K562 (cell line): ENCODE results near the gene ZFAND3. TPM values are rescaled to one million over a fixed set of nuclear protein-coding genes. Genes with fewer than 3 reads are reported as not detected.

Experiments
- ATAC-seq: fragments of 200-7000 bp; cut with Tn5 transposase; 3 replicates; pipeline ENCODE4 v1.9.1; 2020; ENCODE audit warnings: moderate library complexity
- BruUV-seq: library from RNA; stranded (reverse); fragments of 400-500 nt; replicated peaks from 2 replicates; lab custom pipeline; 2021; lab: Mats Ljungman, UMichigan
- CTCF ChIA-PET: fragments of 300-600 bp; formaldehyde crosslinking; extraction: SDS; loops from one replicate; lab custom pipeline; 2021; ENCODE audit warnings: low intra/inter-chr PET ratio; lab: Yijun Ruan, JAX
- POLR2A ChIA-PET: fragments of 300-600, 350-650 bp; sonication (Branson Sonifier 250); formaldehyde crosslinking; extraction: SDS; loops from one replicate; lab custom pipeline; 2021; ENCODE audit warnings: antibody characterized with exemption, inconsistent platforms; lab: Yijun Ruan, JAX
- DNase-seq, 4 experiments: peaks; one replicate each; pipeline versions ENCODE4 v3.0.0 to v3.0.0-alpha.2; 2011 to 2018; ENCODE audit warnings: low spot score in 3 of 4, mixed read lengths in 3 of 4; ENCODE audit errors: extremely low read depth in 1 of 4
- FAIRE-seq: peaks from 2 replicates; lab custom pipeline; 2011; peaks lifted over from hg19 to GRCh38; lab: Jason Lieb, UNC
- H2AFZ ChIP-seq: 2 replicates; pipeline ENCODE4 v1.6.0; 2011; ENCODE audit warnings: low read depth, low read length, control low read depth, inconsistent platforms
- H3K27ac ChIP-seq: fragments of 200-600 bp; 3 replicates; pipeline ENCODE4 v1.8.0; 2011; ENCODE audit warnings: low read depth, mild to moderate bottlenecking, control low read depth, inconsistent platforms, low read length, moderate library complexity, mixed read lengths; ENCODE audit errors: extremely low read depth
- H3K27me3 ChIP-seq, 2 experiments: fragments of 300-600 bp in 1 of 2; 2 replicates in 1 of 2; 3 replicates in 1 of 2; pipeline versions ENCODE4 v1.6.0 to v1.8.0; 2011; ENCODE audit warnings: inconsistent platforms in 2 of 2, low read length in 2 of 2, mild to moderate bottlenecking in 1 of 2, mixed read lengths in 1 of 2, moderate library complexity in 1 of 2; ENCODE audit not compliant: control insufficient read depth in 2 of 2, insufficient read depth in 2 of 2
- H3K36me3 ChIP-seq: fragments of 300-600 bp; 3 replicates; pipeline ENCODE4 v1.8.0; 2011; ENCODE audit warnings: mild to moderate bottlenecking, low read length, inconsistent platforms; ENCODE audit not compliant: control insufficient read depth, insufficient read depth
- H3K4me1 ChIP-seq, 2 experiments: fragments of 200-600 bp in 1 of 2; replicated peaks in 1 of 2; 2 replicates in 1 of 2; 3 replicates in 1 of 2; pipeline versions ENCODE4 v1.5.1 to v1.8.0; 2011; ENCODE audit warnings: inconsistent platforms in 2 of 2, low read length in 2 of 2, mild to moderate bottlenecking in 1 of 2, mixed read lengths in 1 of 2, moderate library complexity in 1 of 2; ENCODE audit not compliant: control insufficient read depth in 2 of 2, insufficient read depth in 2 of 2
- H3K4me2 ChIP-seq: 2 replicates; pipeline ENCODE4 v1.6.1; 2011; ENCODE audit warnings: low read length, control low read depth, inconsistent platforms, mixed read lengths; ENCODE audit not compliant: insufficient read depth
- H3K4me3 ChIP-seq: fragments of 200-600 bp; sonication (generic), shearing (Covaris generic); 2 replicates; pipeline ENCODE4 v1.5.1; 2016; ENCODE audit warnings: control low read depth, inconsistent platforms
- H3K79me2 ChIP-seq: fragments of 200-600 bp; 3 replicates; pipeline ENCODE4 v1.8.0; 2011; ENCODE audit warnings: low read length, inconsistent platforms; ENCODE audit not compliant: control insufficient read depth, insufficient read depth
- H3K9ac ChIP-seq, 2 experiments: 2 replicates each; pipeline versions ENCODE4 v1.6.0 to v1.6.1; 2011; ENCODE audit warnings: low read depth in 2 of 2, low read length in 2 of 2, control low read depth in 1 of 2, inconsistent platforms in 1 of 2, mild to moderate bottlenecking in 1 of 2, mixed read lengths in 1 of 2; ENCODE audit not compliant: insufficient read depth in 1 of 2
- H3K9me1 ChIP-seq: one replicate; pipeline ENCODE4 v1.6.0; 2011; ENCODE audit warnings: inconsistent platforms, mild to moderate bottlenecking, low read length, moderate library complexity; ENCODE audit not compliant: control insufficient read depth, insufficient read depth
- H3K9me3 ChIP-seq: replicated peaks from 2 replicates; pipeline ENCODE4 v1.5.1; 2011; ENCODE audit warnings: low read depth, low read length, inconsistent platforms; ENCODE audit not compliant: control insufficient read depth, insufficient read depth
- H4K20me1 ChIP-seq: replicated peaks from 2 replicates; pipeline ENCODE4 v1.6.1; 2011; ENCODE audit warnings: low read length, inconsistent platforms, mixed read lengths; ENCODE audit not compliant: control insufficient read depth, insufficient read depth
- HDAC1 ChIP-seq, 2 experiments: fragments of 450-650 bp; IDR thresholded peaks; 2 replicates each; pipeline ENCODE4 v1.6.1; 2016 to 2017; ENCODE audit warnings: inconsistent platforms in 1 of 2, mild to moderate bottlenecking in 1 of 2, moderate library complexity in 1 of 2
- NR2F6 ChIP-seq: fragments of 450-650 bp; formaldehyde crosslinking; IDR thresholded peaks from 2 replicates; pipeline ENCODE4 v1.4.0; 2020; ENCODE audit warnings: mild to moderate bottlenecking
- THRAP3 ChIP-seq: fragments of 450-650 bp; IDR thresholded peaks from 2 replicates; pipeline ENCODE4 v1.6.1; 2016; ENCODE audit warnings: mild to moderate bottlenecking, inconsistent platforms, borderline replicate concordance
- YBX1 ChIP-seq: fragments of 450-650 bp; IDR thresholded peaks from 2 replicates; pipeline ENCODE4 v1.7.1; 2016; ENCODE audit warnings: mild to moderate bottlenecking
- ZFP36 ChIP-seq: fragments of 150-350 bp; IDR thresholded peaks from 2 replicates; pipeline ENCODE4 v1.6.1; 2018; ENCODE audit warnings: low read length, low read depth; ENCODE audit not compliant: partially characterized antibody
- WGBS: fragments of 100-300 bp; shearing (Covaris generic); methylation state at CpG from one replicate; pipeline ENCODE4 v1.1.6; 2016; ENCODE audit warnings: low coverage, mixed read lengths; ENCODE audit not compliant: insufficient coverage; ENCODE audit errors: missing lambda C conversion rate; 5-methylcytosine and 5-hydroxymethylcytosine counted together
- in situ Hi-C: fragments of 300-500 bp; cut with MboI; formaldehyde crosslinking; loops from 4 replicates; pipeline ENCODE4 v1.15.0; 2018; ENCODE audit warnings: inconsistent platforms, mixed read lengths
- intact Hi-C: fragments of 100-400 bp; cut with micrococcal nuclease; formaldehyde crosslinking; loops from 2 replicates; pipeline ENCODE4 v1.14.2; 2022
- polyA plus RNA-seq, 8 experiments: library from polyadenylated mRNA; depleted of rRNA in 4 of 8; stranded (reverse) in 5 of 8; unstranded in 3 of 8; fragments of >200 nt; fragmentation: Nextera tagmentation in 2 of 8; fragmentation: Illumina TruSeq in 1 of 8; extraction: Ambion mirVana in 2 of 8; extraction: Trizol in 1 of 8; gene quantifications; 2 replicates each; pipeline versions ENCODE4 v1.2.1 to v1.2.3, GENCODE V29; 2011 to 2014; ENCODE audit warnings: inconsistent platforms in 1 of 8, missing spikeins in 1 of 8
- total RNA-seq, 7 experiments: library from RNA; depleted of rRNA in 6 of 7; stranded (reverse); fragments of >200 nt in 6 of 7; fragmentation: Illumina TruSeq in 2 of 7; extraction: Trizol in 2 of 7; gene quantifications; 2 replicates each; pipeline versions ENCODE4 v1.2.1 to v1.2.3, GENCODE V29; 2011 to 2021; ENCODE audit warnings: low replicate concordance in 1 of 7
- TF ChIP-seq, protein P1 (sequence below): fragments of 450-650 bp; IDR thresholded peaks from 2 replicates; pipeline ENCODE4 v1.6.1; 2017; ENCODE audit warnings: antibody characterized with exemption

Gene ZFAND3
- total and polyA plus RNA-seq, 9 of the 15 experiments (the other 6 are each of a cell fraction or from before 2014, with no cell fraction given) = 0.81 to 26.6 (median 11.8) TPM

GRCh38 chr6:37919417-37920157 is 100.1 kb downstream of the ZFAND3 start:
- no peak for TF ChIP-seq YBX1
- TF ChIP-seq HDAC1 (IDR thresholded peaks at IDR 0.05) = no peak
- TF ChIP-seq NR2F6 (CRISPR knock-in tag) = no peak
- no peak for TF ChIP-seq ZFP36
- TF ChIP-seq THRAP3 = no peak
- TF ChIP-seq, protein P1, sequence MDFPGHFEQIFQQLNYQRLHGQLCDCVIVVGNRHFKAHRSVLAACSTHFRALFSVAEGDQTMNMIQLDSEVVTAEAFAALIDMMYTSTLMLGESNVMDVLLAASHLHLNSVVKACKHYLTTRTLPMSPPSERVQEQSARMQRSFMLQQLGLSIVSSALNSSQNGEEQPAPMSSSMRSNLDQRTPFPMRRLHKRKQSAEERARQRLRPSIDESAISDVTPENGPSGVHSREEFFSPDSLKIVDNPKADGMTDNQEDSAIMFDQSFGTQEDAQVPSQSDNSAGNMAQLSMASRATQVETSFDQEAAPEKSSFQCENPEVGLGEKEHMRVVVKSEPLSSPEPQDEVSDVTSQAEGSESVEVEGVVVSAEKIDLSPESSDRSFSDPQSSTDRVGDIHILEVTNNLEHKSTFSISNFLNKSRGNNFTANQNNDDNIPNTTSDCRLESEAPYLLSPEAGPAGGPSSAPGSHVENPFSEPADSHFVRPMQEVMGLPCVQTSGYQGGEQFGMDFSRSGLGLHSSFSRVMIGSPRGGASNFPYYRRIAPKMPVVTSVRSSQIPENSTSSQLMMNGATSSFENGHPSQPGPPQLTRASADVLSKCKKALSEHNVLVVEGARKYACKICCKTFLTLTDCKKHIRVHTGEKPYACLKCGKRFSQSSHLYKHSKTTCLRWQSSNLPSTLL = no peak
- H3K9me3 ChIP-seq = no peaks in the 10 kb centered on the region
- intact Hi-C loops = no loop called here
- ChIA-PET CTCF (no interaction called here), POLR2A (no interaction called here)
- ATAC-seq = no peak
- DNase-seq = no peak
- WGBS = 54% methylated on average over 3 of the region's 3 CpGs
- H2AFZ ChIP-seq = no peak overlapping the region
- H4K20me1 ChIP-seq = no peaks in the 10 kb centered on the region; the same call in 1 of the 2 replicates
- H3K36me3 ChIP-seq = no peaks in the 10 kb centered on the region; the same call in 2 of the 3 replicates
- FAIRE-seq = no peak
- peaks cover 3% of the 10 kb centered on the region for H3K9me1 ChIP-seq
- no peak overlapping the region for H3K27ac ChIP-seq
- H3K4me1 ChIP-seq = no peaks in the 10 kb centered on the region
- no peak overlapping the region for H3K4me3 ChIP-seq
- in situ Hi-C loops = no loop called here
- H3K79me2 ChIP-seq = 0 out of 3 replicates have a peak, but pooled peaks cover 9% of the 10 kb centered on the region
- H3K27me3 ChIP-seq = no peaks in the 10 kb centered on the region
- H3K4me2 ChIP-seq = no peak overlapping the region
- BruUV-seq = no TSS peak
- H3K9ac ChIP-seq = no peak overlapping the region
